ENCODE results near the gene VPREB1. TPM values are rescaled to one million over a fixed set of nuclear protein-coding genes. Genes with fewer than 3 reads are reported as not detected.
"Not testable (repeated sequence)": the region's sequence is repeated elsewhere in the genome, so short reads cannot be mapped to it uniquely, and the experiment has no call there.

Gene VPREB1
- total and polyA plus RNA-seq, 3 experiments from 2014 or later, result not detected

- H3K27me3 Mint-ChIP-seq, result peaks cover 5 to 17% of the 10 kb centered on the region in 2 donors
- H3K27ac Mint-ChIP-seq, result no peak overlapping the region
- peaks cover 9% of the 10 kb centered on the region for H3K4me1 ChIP-seq (ENCODE audit: insufficient read depth, low read length)
Observed at GRCh38 chr22:22245935-22246525, 1.4 kb downstream of the VPREB1 start.

GRCh38 chr22:22246706-22247105 is 2.1 kb downstream of the VPREB1 start:
- peaks cover 1 to 13% of the 10 kb centered on the region in 2 donors for H3K27me3 Mint-ChIP-seq
- no peak overlapping the region for H3K4me3 Mint-ChIP-seq
- H3K27me3 ChIP-seq (ENCODE audit: insufficient read depth, low read length, poor library complexity, severe bottlenecking), result peaks cover 7% of the 10 kb centered on the region
- H3K36me3 ChIP-seq (ENCODE audit: insufficient read depth, low read length), result no peaks in the 10 kb centered on the region
- no peak for DNase-seq
- peak overlapping the region in 1 of 8 donors; percentile 38 for H3K27ac Mint-ChIP-seq
- ChIA-PET CTCF (no interaction called here), POLR2A (no interaction called here)
- peaks cover 9% of the 10 kb centered on the region for H3K4me1 ChIP-seq (ENCODE audit: insufficient read depth, low read length)
- no peak overlapping the region for H3K4me3 ChIP-seq (ENCODE audit: low read length)
- no peak overlapping the region for H3K27ac ChIP-seq (ENCODE audit: low read depth, low read length)
- H3K9me3 ChIP-seq (ENCODE audit: low read length), result no peaks in the 10 kb centered on the region
- H3K9me3 Mint-ChIP-seq, result no peaks in the 10 kb centered on the region
- H3K36me3 Mint-ChIP-seq, result no peaks in the 10 kb centered on the region
- peaks cover 10 to 18% (median 16%) of the 10 kb centered on the region in 3 donors for H3K4me1 Mint-ChIP-seq

More at GRCh38 chr22:22245935-22246525, 1.4 kb downstream of the VPREB1 start:
- H3K9me3 Mint-ChIP-seq, result no peaks in the 10 kb centered on the region
- Histone ChIP-seq H3K4me3 (ENCODE audit: low read length) (no peak overlapping the region), H3K27ac (ENCODE audit: low read depth, low read length) (no peak overlapping the region), H3K9me3 (ENCODE audit: low read length) (no peaks in the 10 kb centered on the region), H3K36me3 (ENCODE audit: insufficient read depth, low read length) (no peaks in the 10 kb centered on the region), H3K27me3 (ENCODE audit: insufficient read depth, low read length, poor library complexity, severe bottlenecking) (peaks cover 7% of the 10 kb centered on the region)
- DNase-seq, result no peak
- POLR2A ChIA-PET, result no interaction called here
- peaks cover 10 to 18% (median 16%) of the 10 kb centered on the region in 3 donors for H3K4me1 Mint-ChIP-seq
- CTCF ChIA-PET, result no interaction called here
- no peaks in the 10 kb centered on the region for H3K36me3 Mint-ChIP-seq
- H3K4me3 Mint-ChIP-seq, result no peak overlapping the region

GRCh38 chr22:22248878-22249277 is 4.3 kb downstream of the VPREB1 start:
- Histone ChIP-seq H3K36me3 (ENCODE audit: insufficient read depth, low read length) (no peaks in the 10 kb centered on the region), H3K9me3 (ENCODE audit: low read length) (no peaks in the 10 kb centered on the region), H3K27me3 (ENCODE audit: insufficient read depth, low read length, poor library complexity, severe bottlenecking) (no peaks in the 10 kb centered on the region), H3K4me3 (ENCODE audit: low read length) (no peak overlapping the region), H3K4me1 (ENCODE audit: insufficient read depth, low read length) (peaks cover 9% of the 10 kb centered on the region), H3K27ac (ENCODE audit: low read depth, low read length) (no peak overlapping the region)
- Mint-ChIP-seq H3K27me3 (peaks cover 0 to 7% of the 10 kb centered on the region in 2 donors), H3K9me3 (no peaks in the 10 kb centered on the region), H3K27ac (peak overlapping the region in 7 of 8 donors; percentile 14 to 77 (median 44)), H3K4me1 (peaks cover 10 to 18% (median 16%) of the 10 kb centered on the region in 3 donors), H3K4me3 (peak overlapping the region in 5 of 7 donors; percentile 3 to 44 (median 20)), H3K36me3 (no peaks in the 10 kb centered on the region)
- POLR2A ChIA-PET, result interaction anchor here (0.5 kb wide), 1 partner anchor 240 kb away, joined by 5 read pairs; no protein-coding TSS in a partner anchor
- CTCF ChIA-PET, result no interaction called here
- DNase-seq, result peak in 2 of 5 donors; percentile 20 to 47

- H3K4me1 ChIP-seq (ENCODE audit: insufficient read depth, low read length); H3K9me3 Mint-ChIP-seq; DNase-seq; H3K4me3 ChIP-seq (ENCODE audit: low read length); POLR2A ChIA-PET; H3K36me3 Mint-ChIP-seq; H3K27me3 Mint-ChIP-seq; H3K27me3 ChIP-seq (ENCODE audit: insufficient read depth, low read length, poor library complexity, severe bottlenecking); H3K9me3 ChIP-seq (ENCODE audit: low read length); H3K27ac ChIP-seq (ENCODE audit: low read depth, low read length); CTCF ChIA-PET; H3K36me3 ChIP-seq (ENCODE audit: insufficient read depth, low read length); H3K4me3 Mint-ChIP-seq: not testable (repeated sequence)
- H3K4me1 Mint-ChIP-seq, result peaks cover 10 to 16% (median 14%) of the 10 kb centered on the region in 3 donors
- peak overlapping the region in 1 of 8 donors; percentile 8 for H3K27ac Mint-ChIP-seq
Observed at GRCh38 chr22:22250651-22251050, 6.1 kb downstream of the VPREB1 start.

- H3K4me3 Mint-ChIP-seq, result peak overlapping the region in 1 of 7 donors; percentile 54
- H3K27me3 ChIP-seq (ENCODE audit: insufficient read depth, low read length, poor library complexity, severe bottlenecking); H3K27ac Mint-ChIP-seq; H3K4me1 Mint-ChIP-seq; DNase-seq; H3K9me3 ChIP-seq (ENCODE audit: low read length); CTCF ChIA-PET; H3K36me3 ChIP-seq (ENCODE audit: insufficient read depth, low read length); H3K36me3 Mint-ChIP-seq; H3K27me3 Mint-ChIP-seq; POLR2A ChIA-PET; H3K4me3 ChIP-seq (ENCODE audit: low read length); H3K4me1 ChIP-seq (ENCODE audit: insufficient read depth, low read length); H3K27ac ChIP-seq (ENCODE audit: low read depth, low read length); H3K9me3 Mint-ChIP-seq: not testable (repeated sequence)
Observed at GRCh38 chr22:22256133-22256532, 11.5 kb downstream of the VPREB1 start.

- POLR2A ChIA-PET; H3K9me3 Mint-ChIP-seq; H3K27ac ChIP-seq (ENCODE audit: low read depth, low read length); H3K27ac Mint-ChIP-seq; H3K27me3 Mint-ChIP-seq; H3K36me3 ChIP-seq (ENCODE audit: insufficient read depth, low read length); H3K4me1 Mint-ChIP-seq; H3K9me3 ChIP-seq (ENCODE audit: low read length); H3K4me3 Mint-ChIP-seq; CTCF ChIA-PET; H3K4me1 ChIP-seq (ENCODE audit: insufficient read depth, low read length); H3K4me3 ChIP-seq (ENCODE audit: low read length); H3K36me3 Mint-ChIP-seq; DNase-seq; H3K27me3 ChIP-seq (ENCODE audit: insufficient read depth, low read length, poor library complexity, severe bottlenecking): not testable (repeated sequence)
Observed at GRCh38 chr22:22258597-22259415, 14.2 kb downstream of the VPREB1 start.

GRCh38 chr22:22260169-22260568 is 15.6 kb downstream of the VPREB1 start:
- H3K36me3 Mint-ChIP-seq; H3K4me3 ChIP-seq (ENCODE audit: low read length); H3K9me3 Mint-ChIP-seq; H3K27me3 Mint-ChIP-seq; POLR2A ChIA-PET; H3K27ac ChIP-seq (ENCODE audit: low read depth, low read length); H3K27me3 ChIP-seq (ENCODE audit: insufficient read depth, low read length, poor library complexity, severe bottlenecking); DNase-seq; H3K4me1 Mint-ChIP-seq; H3K9me3 ChIP-seq (ENCODE audit: low read length); H3K27ac Mint-ChIP-seq; H3K4me1 ChIP-seq (ENCODE audit: insufficient read depth, low read length); H3K36me3 ChIP-seq (ENCODE audit: insufficient read depth, low read length); CTCF ChIA-PET; H3K4me3 Mint-ChIP-seq: not testable (repeated sequence)

- H3K36me3 Mint-ChIP-seq, POLR2A ChIA-PET, H3K27me3 Mint-ChIP-seq: not testable (repeated sequence)
Observed at GRCh38 chr22:22260586-22260985, 16.0 kb downstream of the VPREB1 start.

More at GRCh38 chr22:22260586-22260985, 16.0 kb downstream of the VPREB1 start:
- H3K4me3 Mint-ChIP-seq; H3K27ac ChIP-seq (ENCODE audit: low read depth, low read length); H3K36me3 ChIP-seq (ENCODE audit: insufficient read depth, low read length); H3K4me1 Mint-ChIP-seq; CTCF ChIA-PET; H3K4me1 ChIP-seq (ENCODE audit: insufficient read depth, low read length); H3K4me3 ChIP-seq (ENCODE audit: low read length); H3K9me3 Mint-ChIP-seq; DNase-seq; H3K9me3 ChIP-seq (ENCODE audit: low read length); H3K27ac Mint-ChIP-seq; H3K27me3 ChIP-seq (ENCODE audit: insufficient read depth, low read length, poor library complexity, severe bottlenecking): not testable (repeated sequence)

All from CD8-positive, alpha-beta memory T cell (primary cell).